GM19452 (cell line): ENCODE data around the gene TNFRSF18.
"Not testable (repeated sequence)": the region's sequence is repeated elsewhere in the genome, so short reads cannot be mapped to it uniquely, and the experiment has no call there.

Experiments
- ATAC-seq: cut with Tn5 transposase; IDR thresholded peaks from one replicate; pipeline ENCODE4 v1.9.1; 2021; ENCODE audit not compliant: unreplicated experiment

TNFRSF18 gene

DNA sequence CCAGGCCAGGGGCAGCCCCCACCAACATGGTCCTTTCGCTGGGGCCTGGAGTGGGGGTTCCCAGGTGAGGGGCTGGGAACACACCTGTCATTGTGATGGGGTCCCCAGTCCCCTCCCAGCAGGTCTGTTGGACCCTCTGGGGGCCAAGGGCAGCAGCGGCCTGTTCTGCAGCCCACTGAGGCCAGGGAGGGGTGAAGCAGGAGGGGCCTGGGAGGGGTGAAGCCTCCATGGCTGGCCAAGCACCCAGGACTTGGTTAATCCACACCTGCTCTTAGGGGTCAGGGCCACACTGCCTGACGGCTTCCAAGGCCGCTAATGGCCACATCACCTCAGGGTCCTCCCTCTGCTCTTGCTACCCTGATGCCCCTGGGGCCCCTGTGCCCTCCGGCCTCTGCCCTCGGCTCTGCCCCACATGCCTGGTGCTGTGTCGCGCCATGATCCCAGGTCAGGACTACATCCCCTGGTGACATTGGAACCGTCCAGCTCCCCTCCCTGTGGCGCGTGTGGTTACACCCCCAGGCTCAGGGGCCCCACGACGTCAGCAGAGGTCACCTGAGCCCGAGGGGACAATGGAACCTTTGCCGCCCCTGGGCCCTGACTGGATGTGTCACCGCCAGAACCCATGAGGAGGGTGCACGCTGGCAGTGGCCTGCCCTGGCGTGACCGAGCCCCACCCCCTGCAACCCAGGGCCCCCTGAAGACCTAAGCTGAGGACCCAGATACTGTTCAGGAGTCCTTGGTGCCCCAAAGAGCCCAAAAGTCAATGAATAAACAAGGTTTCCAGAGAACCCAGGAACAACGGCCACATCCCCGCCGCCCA lies 7.0 kb downstream of the TNFRSF18 start:
- ATAC-seq, result no peak

- ATAC-seq, result no peak
Measured at GRCh38 chr1:1198423-1199140, 7.8 kb downstream of the TNFRSF18 start.

DNA sequence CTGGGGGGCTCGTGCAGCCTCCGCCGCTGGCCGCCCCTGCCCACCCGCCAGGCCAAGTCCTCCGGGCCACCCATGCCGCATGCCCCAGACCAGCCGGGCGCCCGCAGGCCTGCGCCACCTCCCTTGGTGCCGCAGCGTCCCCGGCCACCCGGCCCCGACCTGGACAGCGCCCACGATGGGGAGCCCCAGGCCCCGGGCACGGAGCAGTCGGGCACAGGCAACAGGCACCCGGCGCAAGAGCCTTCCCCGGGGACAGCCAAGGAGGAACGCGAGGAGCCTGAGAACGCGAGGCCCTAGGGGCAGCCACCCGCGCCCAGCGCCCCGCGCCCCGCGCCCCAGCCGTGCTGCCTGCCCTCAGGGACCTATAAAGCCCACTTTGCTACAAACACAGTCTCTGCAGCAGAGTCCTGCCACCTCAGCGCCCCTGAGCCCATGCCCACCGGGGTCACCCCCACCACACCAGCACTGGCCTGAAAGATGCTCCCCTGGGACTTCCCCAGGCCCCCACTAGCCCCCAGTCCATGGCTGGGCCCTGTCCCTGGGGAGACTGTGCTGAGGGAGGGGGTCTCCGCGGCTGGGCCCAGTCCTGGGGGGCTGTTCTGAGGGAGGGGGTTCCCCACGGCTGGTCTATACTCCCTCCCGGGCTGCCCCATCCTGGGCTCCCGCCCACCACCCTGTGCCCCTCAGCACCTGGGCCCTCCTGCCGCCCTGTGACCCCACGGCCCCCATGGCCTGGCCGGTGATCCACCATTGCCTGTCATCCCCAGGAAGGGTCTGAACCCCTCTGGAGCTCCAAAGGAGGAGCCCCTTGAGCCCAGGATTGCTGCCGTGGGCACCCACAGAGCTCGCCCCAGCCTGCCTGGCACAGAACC lies 8.6 kb downstream of the TNFRSF18 start:
- ATAC-seq, result no peak

DNA sequence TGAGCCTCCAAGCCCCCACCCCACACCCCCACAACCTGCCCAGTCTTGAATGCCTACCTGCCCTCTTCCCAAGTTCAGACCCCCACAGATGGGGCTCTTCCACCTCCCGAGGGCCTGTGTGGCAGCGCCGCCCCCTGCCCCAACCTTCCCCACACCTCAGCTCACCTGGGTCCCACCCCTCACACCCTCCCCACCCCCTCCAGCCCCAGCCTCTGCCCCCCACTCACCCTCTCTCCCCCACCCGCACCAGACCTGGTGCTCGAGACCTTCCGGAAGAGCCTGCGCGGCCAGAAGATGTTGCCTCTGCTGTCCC lies 9.2 kb downstream of the TNFRSF18 start:
- no peak for ATAC-seq

DNA sequence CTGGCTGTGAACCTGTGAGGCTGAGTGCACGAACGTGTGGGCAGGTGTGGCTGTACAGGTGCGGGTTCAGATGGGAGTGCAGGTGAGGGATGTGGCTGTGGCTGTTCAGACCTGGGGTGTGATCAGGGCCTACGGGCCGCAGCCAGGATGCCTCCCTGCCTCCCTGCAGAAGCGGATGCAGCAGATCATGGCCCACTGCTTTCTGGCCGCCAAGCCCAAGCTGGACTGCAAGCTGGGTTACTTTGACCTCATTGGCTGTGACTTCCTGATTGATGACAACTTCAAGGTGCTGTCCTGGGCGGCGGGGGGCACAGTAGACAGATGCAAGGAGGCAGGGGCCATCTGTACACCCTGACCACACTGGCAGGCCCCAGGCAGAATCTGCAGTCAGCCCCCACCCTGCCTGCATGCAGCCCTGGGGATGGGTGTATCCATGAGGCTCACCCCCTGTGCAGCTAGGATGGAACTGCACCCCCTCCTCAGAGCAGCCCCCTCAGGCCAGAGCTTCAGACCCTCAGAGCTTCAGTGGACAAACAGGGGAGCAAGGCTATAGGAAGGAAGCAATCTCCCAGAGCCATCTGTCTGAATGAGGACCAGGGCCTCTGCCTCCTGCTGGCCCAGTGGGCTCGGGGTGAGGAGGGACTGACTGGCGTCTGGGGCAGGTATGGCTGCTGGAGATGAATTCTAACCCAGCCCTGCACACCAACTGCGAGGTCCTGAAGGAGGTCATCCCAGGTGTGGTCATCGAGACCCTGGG lies 9.8 kb downstream of the TNFRSF18 start:
- ATAC-seq, result no peak

GRCh38 chr1:1195726-1196125 lies 10.7 kb downstream of the TNFRSF18 start:
- ATAC-seq, result not testable (repeated sequence)

DNA sequence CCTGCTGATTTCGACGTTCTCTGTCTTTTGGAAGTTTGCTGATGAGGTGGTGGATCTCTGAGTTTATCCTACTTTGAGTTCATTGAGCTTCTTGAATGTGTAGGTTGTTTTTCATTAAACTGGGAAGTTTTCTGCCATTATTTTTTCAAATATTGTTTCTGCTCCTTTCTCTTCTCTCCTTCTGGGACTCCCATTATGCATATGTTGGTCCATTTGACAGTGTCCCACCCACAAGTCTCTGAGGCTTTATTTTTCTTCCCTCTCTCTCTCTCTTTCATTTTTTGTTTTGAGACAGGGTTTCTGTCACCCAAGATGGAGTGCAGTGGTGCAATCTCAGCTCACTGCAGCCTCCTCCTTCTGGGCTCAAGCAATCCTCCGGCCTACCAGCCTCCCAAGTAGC lies 11.7 kb downstream of the TNFRSF18 start:
- ATAC-seq, result no peak

DNA sequence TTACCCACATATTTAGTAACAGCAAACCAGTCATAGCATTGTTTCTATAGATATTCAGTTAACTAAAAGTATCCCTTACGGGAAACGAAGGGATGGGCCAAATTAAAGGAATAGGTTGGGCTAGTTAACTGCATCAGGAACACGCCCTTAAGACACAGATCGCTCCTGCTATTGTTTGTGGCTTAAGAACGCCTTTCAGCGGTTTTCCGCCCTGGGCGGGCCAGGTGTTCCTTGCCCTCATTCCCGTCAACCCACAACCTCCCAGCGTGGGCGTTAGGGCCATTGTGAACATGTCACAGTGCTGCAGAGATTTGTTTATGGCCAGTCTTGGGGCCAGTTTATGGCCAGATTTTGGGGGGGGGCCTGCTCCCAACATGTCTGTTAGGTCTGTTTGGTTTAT lies 14.7 kb downstream of the TNFRSF18 start:
- ATAC-seq, result no peak

DNA sequence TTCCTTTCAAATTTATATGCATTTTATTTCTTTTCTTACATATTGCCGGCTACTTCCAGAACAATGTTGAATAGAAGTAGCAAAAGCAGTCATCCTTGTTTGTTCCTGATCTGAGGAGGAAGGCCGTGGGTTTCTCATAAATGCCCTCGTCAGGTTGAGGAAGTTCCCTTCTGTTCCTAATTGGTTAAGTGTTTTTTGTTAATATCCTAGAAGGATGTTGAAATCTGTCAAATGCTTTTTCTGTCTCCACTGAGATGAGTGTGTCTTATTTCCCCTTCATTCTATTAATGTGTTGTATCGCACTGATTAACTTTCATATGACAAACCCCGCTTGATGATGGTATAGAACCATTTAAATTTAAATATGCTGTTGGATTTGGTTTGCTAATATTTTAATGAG lies 17.3 kb downstream of the TNFRSF18 start:
- no peak for ATAC-seq

DNA sequence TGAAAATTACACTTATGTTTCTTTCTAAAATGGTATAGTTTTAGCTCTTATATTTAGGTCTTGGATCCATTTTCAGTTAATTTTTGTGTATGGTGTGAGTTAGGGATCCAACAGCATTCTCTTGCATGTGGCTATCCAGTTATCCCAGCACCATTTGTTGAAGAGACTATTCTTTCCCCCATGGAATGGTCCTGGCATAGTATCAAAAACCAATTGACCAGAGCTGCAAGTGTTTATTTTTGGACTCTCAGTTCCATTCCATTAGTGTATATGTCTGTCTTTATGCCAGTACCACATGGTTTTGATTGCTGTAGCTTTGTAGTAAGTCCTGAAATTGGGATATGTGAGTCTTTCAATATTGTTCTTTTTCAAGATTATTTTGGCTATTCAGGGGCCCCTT lies 18.5 kb downstream of the TNFRSF18 start:
- ATAC-seq, result no peak

DNA sequence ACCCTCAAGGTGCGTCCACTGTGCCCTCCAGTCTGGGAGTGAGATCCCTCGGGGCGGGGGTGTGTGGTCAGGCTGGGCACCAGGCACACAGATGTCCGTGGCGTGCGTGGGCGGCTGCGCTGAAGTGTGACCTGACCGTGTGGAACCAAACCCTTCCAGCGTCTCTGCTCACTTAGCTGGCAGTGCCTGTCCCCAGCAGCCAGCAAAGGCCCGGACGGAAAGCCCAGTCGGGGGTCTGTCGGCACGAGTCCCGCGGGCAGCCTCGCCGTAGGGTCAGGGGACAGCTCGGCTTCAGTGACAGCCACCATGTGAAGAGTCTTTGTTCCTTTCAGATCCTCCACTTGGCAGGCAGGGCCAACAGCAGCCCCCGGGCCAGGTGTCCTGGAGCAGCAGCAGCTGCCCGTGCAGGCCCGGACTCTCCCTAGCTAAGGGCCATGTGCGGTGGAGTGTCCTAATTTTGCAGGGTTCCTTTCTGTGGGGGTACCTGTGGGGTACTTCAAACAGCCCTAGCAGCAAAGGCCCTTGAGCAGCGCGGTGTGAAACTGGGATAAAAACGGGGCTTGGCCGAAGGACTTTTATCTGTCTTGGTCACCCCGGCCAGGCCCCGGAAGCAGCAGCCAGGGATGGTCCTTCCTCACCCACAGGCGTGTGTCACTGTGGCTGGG lies 21.2 kb downstream of the TNFRSF18 start:
- ATAC-seq, result no peak

DNA sequence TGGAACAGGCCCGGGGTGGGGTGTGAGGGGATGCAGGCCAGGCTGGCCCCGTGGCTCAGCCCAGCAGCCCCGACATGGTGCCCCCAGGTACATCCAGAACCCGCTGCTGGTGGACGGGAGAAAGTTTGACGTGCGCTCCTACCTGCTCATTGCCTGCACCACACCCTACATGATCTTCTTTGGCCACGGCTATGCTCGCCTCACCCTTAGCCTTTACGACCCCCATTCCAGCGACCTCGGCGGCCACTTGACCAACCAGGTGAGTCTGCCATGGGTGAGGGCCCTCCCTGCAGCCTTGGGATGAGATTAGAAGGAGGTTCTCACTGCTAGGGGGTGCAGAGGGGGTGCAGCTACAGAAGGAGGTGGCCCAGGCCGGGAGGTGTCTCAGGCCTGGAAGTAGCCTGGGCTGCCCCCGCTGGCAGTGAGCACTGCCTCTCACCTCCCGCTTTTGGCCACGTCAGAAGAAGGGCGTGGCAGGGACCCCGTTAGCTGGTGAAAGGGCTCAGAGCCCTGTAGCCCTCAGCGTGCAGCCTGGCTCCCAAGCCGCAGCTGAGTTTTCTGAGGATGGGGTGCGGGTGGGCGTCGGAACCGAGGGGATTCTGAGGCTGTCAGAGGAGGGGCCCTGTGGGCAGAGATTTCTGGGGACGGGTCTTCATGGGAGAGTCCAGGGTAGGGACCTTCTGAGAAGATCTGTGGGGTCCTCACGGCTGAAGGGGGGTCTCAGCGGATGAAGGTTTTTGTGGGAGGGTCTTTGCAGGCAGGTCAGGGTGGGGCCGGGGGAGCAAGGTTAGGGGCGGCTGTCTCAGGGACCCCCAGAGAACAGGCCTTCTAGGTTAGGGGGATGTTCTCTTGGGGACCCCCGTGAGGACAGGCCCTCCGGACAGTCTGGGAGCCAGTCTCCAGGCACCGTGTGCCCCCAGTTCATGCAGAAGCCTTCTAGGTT lies 22.3 kb downstream of the TNFRSF18 start:
- no peak for ATAC-seq

DNA sequence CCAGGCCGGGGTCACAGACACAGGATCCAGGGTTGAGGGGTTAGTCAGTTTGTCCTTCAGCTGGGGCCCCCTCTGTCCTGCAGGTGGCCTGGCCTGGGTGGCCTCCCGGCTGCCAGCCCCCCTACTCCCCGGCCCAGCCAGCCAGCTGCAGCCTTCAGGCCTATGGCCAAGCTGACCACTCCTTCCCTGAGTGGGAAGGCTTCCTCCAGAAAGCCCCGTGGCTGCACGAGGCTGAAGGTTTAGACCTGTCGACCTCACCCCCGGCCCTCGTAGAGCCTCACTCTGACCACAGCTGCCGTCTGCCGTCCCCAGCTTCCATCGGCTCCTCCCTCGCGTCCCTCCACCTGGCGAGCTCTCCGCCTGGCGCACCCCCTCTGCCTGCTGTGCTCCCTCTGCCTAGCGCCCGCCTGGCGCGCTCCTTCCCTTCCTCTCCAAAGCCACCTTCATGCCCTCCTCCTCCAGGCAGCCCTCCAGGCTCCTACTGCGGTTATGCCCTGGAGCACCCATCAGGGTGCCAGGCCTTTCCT lies 23.1 kb downstream of the TNFRSF18 start:
- ATAC-seq, result no peak

DNA sequence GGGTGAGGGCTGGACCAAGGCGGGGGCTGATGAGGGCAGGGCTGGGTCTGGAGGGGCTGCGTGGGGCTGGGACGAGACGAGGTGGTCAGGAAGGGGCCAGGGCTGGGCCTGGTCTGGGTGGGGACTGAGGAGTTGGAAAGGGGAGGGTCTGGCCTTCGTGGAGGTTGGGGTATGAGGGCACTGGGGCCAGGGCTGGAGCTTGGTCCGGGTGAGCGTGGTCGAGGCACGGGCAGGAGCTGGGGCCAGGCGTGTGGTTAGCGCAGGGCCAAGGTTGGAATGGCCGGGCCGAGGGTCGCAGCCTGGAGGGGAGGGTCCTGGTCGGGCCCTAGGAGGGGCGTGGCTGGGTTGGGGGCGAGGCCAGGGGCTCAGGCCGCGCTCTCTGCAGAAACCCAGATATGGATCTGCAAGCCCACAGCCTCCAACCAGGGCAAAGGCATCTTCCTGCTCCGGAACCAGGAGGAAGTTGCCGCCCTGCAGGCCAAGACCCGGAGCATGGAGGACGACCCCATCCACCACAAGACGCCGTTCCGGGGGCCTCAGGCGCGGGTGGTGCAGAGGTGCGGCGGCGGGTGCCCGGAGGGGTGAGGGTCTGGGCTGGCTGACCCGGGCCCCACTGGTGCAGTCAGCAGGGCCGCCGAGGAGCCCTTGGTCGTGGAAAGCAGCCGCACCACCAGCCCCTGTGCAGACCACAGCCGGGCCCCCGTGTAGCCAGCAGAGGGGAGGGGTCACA lies 23.7 kb downstream of the TNFRSF18 start:
- ATAC-seq, result no peak

DNA sequence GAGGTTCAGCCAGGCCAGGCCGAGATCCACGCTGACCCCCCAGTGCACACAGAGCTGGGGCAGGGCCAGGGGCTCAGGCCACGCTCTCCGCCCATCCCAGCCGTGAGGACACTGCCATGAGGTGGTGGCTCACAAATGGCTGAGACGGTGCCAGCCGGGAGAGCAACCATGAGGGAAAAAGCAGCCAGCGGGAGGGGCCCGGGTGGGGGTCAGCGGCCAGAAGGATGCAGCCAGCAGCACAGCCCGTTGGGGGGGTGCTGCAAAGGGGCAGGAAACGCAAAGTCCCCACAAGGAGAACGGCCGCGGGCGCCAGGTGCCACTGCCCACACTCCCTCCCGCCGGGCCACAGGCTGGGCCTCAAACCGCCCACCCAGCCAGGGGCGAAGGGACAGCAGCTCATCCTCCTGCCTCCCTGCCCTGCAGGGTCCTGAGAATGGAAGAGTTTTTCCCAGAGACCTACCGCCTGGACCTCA lies 24.4 kb downstream of the TNFRSF18 start:
- ATAC-seq, result no peak

- no peak for ATAC-seq
Measured at GRCh38 chr1:1181129-1181937, 25.1 kb downstream of the TNFRSF18 start.
